H1 (cell line): ENCODE data around the gene GABRD. TPM values are rescaled to one million over a fixed set of nuclear protein-coding genes. Genes with fewer than 3 reads are reported as not detected.
A peak's percentile ranks its signal among the peaks of the same experiment; 100 is the strongest.

ENCODE experiments used
- CTCF ChIA-PET: fragments of 300-600 bp; sonication (Branson Sonifier 250); formaldehyde crosslinking; loops from one replicate; lab custom pipeline; 2021; ENCODE audit not compliant: partially characterized antibody; lab: Charles Lee
- POLR2A ChIA-PET: fragments of 300-600 bp; sonication (Branson Sonifier 250); formaldehyde crosslinking; loops from one replicate; lab custom pipeline; 2021; ENCODE audit warnings: inconsistent platforms; ENCODE audit not compliant: partially characterized antibody; lab: Charles Lee
- DNase-seq, 2 experiments: peaks; one replicate each; pipeline versions ENCODE4 v3.0.0 to v3.0.0-alpha.2; 2010 to 2022; ENCODE audit warnings: low spot score in 2 of 2, low read depth in 1 of 2, mixed read lengths in 1 of 2
- FAIRE-seq: peaks from 2 replicates; lab custom pipeline; 2011; peaks lifted over from hg19 to GRCh38; lab: Jason Lieb, UNC
- H2AFZ ChIP-seq: 2 replicates; pipeline ENCODE4 v1.8.1; 2012; ENCODE audit warnings: low read length, inconsistent platforms
- H2AK5ac ChIP-seq: 2 replicates; pipeline ENCODE4 v1.6.1; 2013; ENCODE audit warnings: low read depth, low read length
- H2BK120ac ChIP-seq: replicated peaks from 2 replicates; pipeline ENCODE3; 2013; ENCODE audit warnings: low read depth, low read length, inconsistent platforms
- H2BK12ac ChIP-seq: 2 replicates; pipeline ENCODE4 v1.6.1; 2013; ENCODE audit warnings: low read depth, low read length
- H2BK15ac ChIP-seq: 2 replicates; pipeline ENCODE4 v1.6.1; 2013; ENCODE audit warnings: low read length
- H2BK20ac ChIP-seq: 2 replicates; pipeline ENCODE4 v1.6.1; 2013; ENCODE audit warnings: low read length
- H2BK5ac ChIP-seq: 2 replicates; pipeline ENCODE4 v1.6.1; 2013; ENCODE audit warnings: low read depth, low read length
- H3K14ac ChIP-seq: 2 replicates; pipeline ENCODE4 v1.6.1; 2013; ENCODE audit warnings: inconsistent platforms; ENCODE audit not compliant: insufficient read length
- H3K18ac ChIP-seq: 2 replicates; pipeline ENCODE4 v1.6.1; 2013; ENCODE audit warnings: low read length; ENCODE audit errors: extremely low read depth
- H3K23ac ChIP-seq: 2 replicates; pipeline ENCODE4 v1.6.1; 2013; ENCODE audit warnings: inconsistent platforms; ENCODE audit not compliant: insufficient read length
- H3K23me2 ChIP-seq: 2 replicates; pipeline ENCODE4 v1.6.1; 2013; ENCODE audit warnings: low read depth, low read length
- H3K27ac ChIP-seq: 2 replicates; pipeline ENCODE4 v1.6.1; 2011; ENCODE audit warnings: low read depth, low read length, inconsistent platforms
- H3K27me3 ChIP-seq, 4 experiments: replicated peaks in 1 of 4; 1 replicate in 1 of 4; 2 replicates in 3 of 4; pipeline versions ENCODE4 v1.6.1 to v1.8.1; 2011 to 2013; ENCODE audit warnings: low read length in 3 of 4, mild to moderate bottlenecking in 3 of 4, inconsistent platforms in 2 of 4, mixed read lengths in 2 of 4, moderate library complexity in 1 of 4; ENCODE audit not compliant: control insufficient read depth in 3 of 4, insufficient read depth in 3 of 4; ENCODE audit errors: extremely low read depth in 1 of 4
- H3K36me3 ChIP-seq, 4 experiments: 2 replicates each; pipeline versions ENCODE4 v1.6.1 to v1.8.1; 2011 to 2013; ENCODE audit warnings: mild to moderate bottlenecking in 4 of 4, low read length in 3 of 4, moderate library complexity in 2 of 4, control low read depth in 1 of 4, inconsistent platforms in 1 of 4; ENCODE audit not compliant: insufficient read depth in 4 of 4, control insufficient read depth in 2 of 4
- H3K4ac ChIP-seq: replicated peaks from 2 replicates; pipeline ENCODE3; 2013; ENCODE audit warnings: low read length, low read depth, mixed read lengths, inconsistent platforms; ENCODE audit not compliant: insufficient read length
- H3K4me1 ChIP-seq, 4 experiments: replicated peaks in 1 of 4; 1 replicate in 1 of 4; 2 replicates in 3 of 4; pipeline versions ENCODE4 v1.6.1 to v1.8.1; 2011 to 2013; ENCODE audit warnings: low read length in 3 of 4, inconsistent platforms in 2 of 4, mixed read lengths in 1 of 4; ENCODE audit not compliant: insufficient read depth in 4 of 4, control insufficient read depth in 3 of 4
- H3K4me2 ChIP-seq, 2 experiments: 2 replicates each; pipeline versions ENCODE4 v1.6.1 to v1.8.1; 2011 to 2013; ENCODE audit warnings: low read depth in 2 of 2, low read length in 2 of 2, control low read depth in 1 of 2, inconsistent platforms in 1 of 2, mild to moderate bottlenecking in 1 of 2; ENCODE audit not compliant: insufficient read depth in 1 of 2
- H3K4me3 ChIP-seq, 4 experiments: fragments of 200-600, 300-600 bp in 1 of 4; sonication (generic), shearing (Covaris generic), sonication (Bioruptor Twin) in 1 of 4; 2 replicates each; pipeline versions ENCODE4 v1.5.1 to v1.8.1; 2011 to 2016; ENCODE audit warnings: low read length in 4 of 4, low read depth in 3 of 4, control low read depth in 2 of 4, inconsistent platforms in 2 of 4, mild to moderate bottlenecking in 2 of 4, mixed read lengths in 1 of 4, moderate library complexity in 1 of 4; ENCODE audit not compliant: insufficient read depth in 2 of 4; ENCODE audit errors: extremely low read depth in 1 of 4
- H3K56ac ChIP-seq: replicated peaks from 2 replicates; pipeline ENCODE3; 2013; ENCODE audit warnings: low read depth, mild to moderate bottlenecking, mixed read lengths, low read length, inconsistent platforms; ENCODE audit not compliant: insufficient read length
- H3K79me1 ChIP-seq: 2 replicates; pipeline ENCODE4 v1.6.1; 2013; ENCODE audit warnings: low read depth, low read length, control low read depth
- H3K79me2 ChIP-seq, 2 experiments: 2 replicates each; pipeline versions ENCODE4 v1.6.1 to v1.8.1; 2012 to 2013; ENCODE audit warnings: low read length in 2 of 2, mild to moderate bottlenecking in 2 of 2, inconsistent platforms in 1 of 2; ENCODE audit not compliant: insufficient read depth in 2 of 2, control insufficient read depth in 1 of 2
- H3K9ac ChIP-seq, 4 experiments: replicated peaks in 1 of 4; 1 replicate in 1 of 4; 2 replicates in 3 of 4; pipeline versions ENCODE4 v1.6.1 to v1.8.1; 2011 to 2013; ENCODE audit warnings: low read depth in 3 of 4, low read length in 3 of 4, control low read depth in 2 of 4, mild to moderate bottlenecking in 2 of 4, moderate library complexity in 2 of 4, inconsistent platforms in 1 of 4; ENCODE audit errors: extremely low read depth in 1 of 4
- H3K9me3 ChIP-seq, 2 experiments: 2 replicates each; pipeline versions ENCODE4 v1.6.1 to v1.8.1; 2012 to 2013; ENCODE audit warnings: mild to moderate bottlenecking in 2 of 2, moderate library complexity in 2 of 2, control low read depth in 1 of 2, inconsistent platforms in 1 of 2, low read depth in 1 of 2, low read length in 1 of 2, mixed read lengths in 1 of 2; ENCODE audit not compliant: insufficient read depth in 2 of 2
- H4K20me1 ChIP-seq, 2 experiments: replicated peaks in 1 of 2; 2 replicates each; pipeline versions ENCODE3 to v1.8.1; 2011 to 2013; ENCODE audit warnings: inconsistent platforms in 2 of 2, low read length in 2 of 2, mild to moderate bottlenecking in 1 of 2; ENCODE audit not compliant: insufficient read depth in 2 of 2, control insufficient read depth in 1 of 2
- H4K5ac ChIP-seq: 2 replicates; pipeline ENCODE4 v1.6.1; 2013; ENCODE audit warnings: low read length, low read depth, mixed read lengths, inconsistent platforms; ENCODE audit not compliant: insufficient read length
- H4K8ac ChIP-seq: 2 replicates; pipeline ENCODE4 v1.8.0; 2013; ENCODE audit warnings: mild to moderate bottlenecking, moderate library complexity, low read length, inconsistent platforms; ENCODE audit not compliant: insufficient read depth; ENCODE audit errors: extremely low read depth
- H4K91ac ChIP-seq: replicated peaks from 2 replicates; pipeline ENCODE3; 2013; ENCODE audit warnings: low read length, mixed read lengths, inconsistent platforms; ENCODE audit not compliant: insufficient read length
- NANOG ChIP-seq: IDR thresholded peaks from 2 replicates; pipeline ENCODE4 v1.6.1; 2011; ENCODE audit warnings: low read length, low read depth, mild to moderate bottlenecking, inconsistent platforms; ENCODE audit not compliant: insufficient read depth, poor library complexity, severe bottlenecking
- ZNF274 ChIP-seq: IDR thresholded peaks from 2 replicates; pipeline ENCODE4 v1.7.0; 2012; ENCODE audit warnings: low read length, borderline replicate concordance; ENCODE audit errors: extremely low read depth
- WGBS, 2 experiments: shearing (Covaris generic) in 1 of 2; methylation state at CpG; one replicate each; pipeline versions ENCODE4 v1.1.6 to v1.1.7; 2013 to 2015; ENCODE audit warnings: low lambda C conversion rate in 2 of 2, mixed read lengths in 2 of 2, inconsistent platforms in 1 of 2, low coverage in 1 of 2, missing lambda C conversion rate in 1 of 2; ENCODE audit not compliant: insufficient replicate concordance in 2 of 2, insufficient coverage in 1 of 2, insufficient read length in 1 of 2; ENCODE audit errors: extremely low coverage in 1 of 2, missing lambda C conversion rate in 1 of 2; 5-methylcytosine and 5-hydroxymethylcytosine counted together
- polyA plus RNA-seq, 7 experiments: library from polyadenylated mRNA; depleted of rRNA in 3 of 7; stranded (reverse) in 5 of 7; unstranded in 2 of 7; fragments of >200 nt in 5 of 7; fragments of 200-250 nt in 2 of 7; gene quantifications; 1 replicate in 5 of 7; 2 replicates in 1 of 7; 4 replicates in 1 of 7; pipeline versions ENCODE4 v1.2.1 to v1.2.3, GENCODE V29; 2011 to 2013; ENCODE audit warnings: missing spikeins in 2 of 7, mixed read lengths in 2 of 7
- total RNA-seq: library from RNA; stranded (reverse); fragmentation: NEBNext Ultra II Directional; extraction: Animal tissue kit (Norgen Biotek cat#: 25700); gene quantifications from 2 replicates; pipeline ENCODE4 v1.2.1, GENCODE V29; 2021

GABRD gene
- total and polyA plus RNA-seq, 2 of the 8 experiments (the other 6 are each of a cell fraction or from before 2014, with no cell fraction given), result 1.8 to 3.0 TPM

- no peak overlapping the region for H3K4me2 ChIP-seq
- H3K4me1 ChIP-seq, result no peaks in the 10 kb centered on the region
- no peak overlapping the region for H2BK120ac ChIP-seq
- ChIA-PET POLR2A (interaction anchor here (0.6 kb wide), 1 partner anchor 115 kb away, joined by 3 read pairs; no protein-coding TSS in a partner anchor), CTCF (interaction anchor here (1.0 to 3.6 kb wide), 5 partner anchors 17 to 52 kb away, joined by 3 to 16 read pairs (median 6); no protein-coding TSS in a partner anchor)
- no peak overlapping the region for H3K27ac ChIP-seq
- H2BK15ac ChIP-seq, result no peak overlapping the region
- H2AFZ ChIP-seq, result no peak overlapping the region
- H3K36me3 ChIP-seq, result no peaks in the 10 kb centered on the region
- no peaks in the 10 kb centered on the region for H3K23me2 ChIP-seq
- no peak overlapping the region for H2BK20ac ChIP-seq
- no peaks in the 10 kb centered on the region for H3K79me2 ChIP-seq
- H3K27me3 ChIP-seq, result no peaks in the 10 kb centered on the region
- no peak overlapping the region for H4K8ac ChIP-seq
- H3K14ac ChIP-seq, result no peak overlapping the region
- H3K23ac ChIP-seq, result no peak overlapping the region
- H3K9ac ChIP-seq, result no peak overlapping the region
- H3K4ac ChIP-seq, result no peak overlapping the region
- peak overlapping the region; percentile 24; the same call in 1 of the 2 replicates for H2AK5ac ChIP-seq
- no peak for FAIRE-seq
- H2BK12ac ChIP-seq, result 0 out of 2 replicates have a peak overlapping the region, but pooled peaks have one; percentile 27
- TF ChIP-seq NANOG (no peak), ZNF274 (no peak)
- no peaks in the 10 kb centered on the region for H3K79me1 ChIP-seq
- 92% methylated on average over 12 of the region's 12 CpGs; no CpG with 5 or more reads in 1 of the 2 experiments for WGBS, 2 experiments
- H3K9me3 ChIP-seq, result no peaks in the 10 kb centered on the region
- H4K91ac ChIP-seq, result no peak overlapping the region
- H2BK5ac ChIP-seq, result no peak overlapping the region
- H3K4me3 ChIP-seq, result no peak overlapping the region
- no peak overlapping the region for H3K18ac ChIP-seq
- H3K56ac ChIP-seq, result no peak overlapping the region
- no peak for DNase-seq
- no peaks in the 10 kb centered on the region for H4K20me1 ChIP-seq
- H4K5ac ChIP-seq, result no peak overlapping the region
These were observed 22.9 kb upstream of the GABRD start for GRCh38 chr1:1996207-1996651.
